Measurements from ENCODE around the gene LPP.
"Not testable (repeated sequence)": the region's sequence is repeated elsewhere in the genome, so short reads cannot be mapped to it uniquely, and the experiment has no call there.

DNA sequence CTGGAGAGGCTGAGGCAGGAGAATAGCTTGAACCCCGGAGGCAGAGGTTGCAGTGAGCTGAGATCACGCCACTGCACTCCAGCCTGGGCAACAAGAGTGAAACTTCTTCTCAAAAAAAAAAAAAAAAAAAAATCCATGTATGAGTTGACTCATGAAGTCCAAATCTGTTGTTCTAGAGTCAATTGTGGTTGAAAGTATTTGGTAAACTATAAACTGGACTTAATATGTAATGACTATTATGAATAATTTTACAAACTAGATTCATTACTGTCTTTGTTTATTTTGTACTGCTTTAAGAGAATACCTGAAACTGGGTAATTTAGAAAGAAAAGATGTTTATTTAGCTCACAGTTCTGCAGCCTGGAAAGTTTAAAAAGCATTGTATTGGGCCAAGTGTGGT, 22.9 kb upstream of the LPP start:
- TF ChIP-seq, protein P1, sequence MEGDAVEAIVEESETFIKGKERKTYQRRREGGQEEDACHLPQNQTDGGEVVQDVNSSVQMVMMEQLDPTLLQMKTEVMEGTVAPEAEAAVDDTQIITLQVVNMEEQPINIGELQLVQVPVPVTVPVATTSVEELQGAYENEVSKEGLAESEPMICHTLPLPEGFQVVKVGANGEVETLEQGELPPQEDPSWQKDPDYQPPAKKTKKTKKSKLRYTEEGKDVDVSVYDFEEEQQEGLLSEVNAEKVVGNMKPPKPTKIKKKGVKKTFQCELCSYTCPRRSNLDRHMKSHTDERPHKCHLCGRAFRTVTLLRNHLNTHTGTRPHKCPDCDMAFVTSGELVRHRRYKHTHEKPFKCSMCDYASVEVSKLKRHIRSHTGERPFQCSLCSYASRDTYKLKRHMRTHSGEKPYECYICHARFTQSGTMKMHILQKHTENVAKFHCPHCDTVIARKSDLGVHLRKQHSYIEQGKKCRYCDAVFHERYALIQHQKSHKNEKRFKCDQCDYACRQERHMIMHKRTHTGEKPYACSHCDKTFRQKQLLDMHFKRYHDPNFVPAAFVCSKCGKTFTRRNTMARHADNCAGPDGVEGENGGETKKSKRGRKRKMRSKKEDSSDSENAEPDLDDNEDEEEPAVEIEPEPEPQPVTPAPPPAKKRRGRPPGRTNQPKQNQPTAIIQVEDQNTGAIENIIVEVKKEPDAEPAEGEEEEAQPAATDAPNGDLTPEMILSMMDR (IDR thresholded peaks at IDR 0.05) = not testable (repeated sequence)
- not testable (repeated sequence) for TF ChIP-seq POLR2A (IDR thresholded peaks at IDR 0.05)

Data from Peyer's patch (tissue), 4 donors.